HepG2 (cell line): ENCODE results near the gene LDLRAD2. TPM values are rescaled to one million over a fixed set of nuclear protein-coding genes. Genes with fewer than 3 reads are reported as not detected.
"Not testable (repeated sequence)": the region's sequence is repeated elsewhere in the genome, so short reads cannot be mapped to it uniquely, and the experiment has no call there.

Source experiments
- ATAC-seq: fragments of 200-7000 bp; cut with Tn5 transposase; 3 replicates; pipeline ENCODE4 v1.9.1; 2020; ENCODE audit warnings: mild to moderate bottlenecking, moderate library complexity
- BruUV-seq: library from RNA; stranded (reverse); fragments of 400-500 nt; replicated peaks from 2 replicates; lab custom pipeline; 2021; lab: Mats Ljungman, UMichigan
- CTCF ChIA-PET: fragments of 300-600 bp; formaldehyde crosslinking; extraction: SDS; loops from one replicate; lab custom pipeline; 2021; ENCODE audit warnings: low total read pairs, inconsistent platforms, low intra/inter-chr PET ratio; lab: Yijun Ruan, JAX
- POLR2A ChIA-PET: fragments of 350-600 bp; sonication (Branson Sonifier 250); formaldehyde crosslinking; loops from one replicate; lab custom pipeline; 2020; ENCODE audit warnings: antibody characterized with exemption, inconsistent platforms; lab: Yijun Ruan, JAX
- DNase-seq: peaks from one replicate; pipeline ENCODE4 v3.0.0-alpha.2; 2015; ENCODE audit warnings: low spot score
- FAIRE-seq: peaks from 3 replicates; lab custom pipeline; 2011; peaks lifted over from hg19 to GRCh38; lab: Jason Lieb, UNC
- H2AFZ ChIP-seq: one replicate; pipeline ENCODE4 v1.6.1; 2011; ENCODE audit warnings: low read length, inconsistent platforms
- H3K27ac ChIP-seq: fragments of 300-600 bp; 3 replicates; pipeline ENCODE4 v1.8.0; 2011; ENCODE audit warnings: mixed run types, mild to moderate bottlenecking, mixed read lengths, low read length, inconsistent platforms; ENCODE audit not compliant: insufficient read depth; ENCODE audit errors: extremely low read length
- H3K27me3 ChIP-seq, 2 experiments: fragments of 200-600 bp in 1 of 2; 2 replicates in 1 of 2; 3 replicates in 1 of 2; pipeline versions ENCODE4 v1.6.0 to v1.8.0; 2011; ENCODE audit warnings: low read length in 2 of 2, mild to moderate bottlenecking in 2 of 2, moderate library complexity in 2 of 2, inconsistent platforms in 1 of 2; ENCODE audit not compliant: insufficient read depth in 2 of 2, control insufficient read depth in 1 of 2
- H3K36me3 ChIP-seq, 2 experiments: fragments of 200-600 bp in 1 of 2; replicated peaks in 1 of 2; 2 replicates in 1 of 2; 3 replicates in 1 of 2; pipeline versions ENCODE4 v1.5.1 to v1.8.0; 2011; ENCODE audit warnings: low read length in 2 of 2, inconsistent platforms in 1 of 2; ENCODE audit not compliant: insufficient read depth in 2 of 2, control insufficient read depth in 1 of 2
- H3K4me1 ChIP-seq: 2 replicates; pipeline ENCODE4 v1.5.1; 2012; ENCODE audit warnings: low read length, inconsistent platforms; ENCODE audit not compliant: insufficient read depth
- H3K4me2 ChIP-seq: 2 replicates; pipeline ENCODE4 v1.6.0; 2011; ENCODE audit warnings: low read depth, low read length, inconsistent platforms
- H3K4me3 ChIP-seq, 3 experiments: fragments of 200-600 bp in 1 of 3; sonication (generic), shearing (Covaris generic) in 1 of 3; replicated peaks in 1 of 3; 2 replicates each; pipeline ENCODE4 v1.5.1; 2011 to 2016; ENCODE audit warnings: low read length in 3 of 3, inconsistent platforms in 2 of 3, low read depth in 2 of 3, mild to moderate bottlenecking in 2 of 3, control low read depth in 1 of 3, mixed read lengths in 1 of 3; ENCODE audit not compliant: insufficient read depth in 1 of 3
- H3K79me2 ChIP-seq: one replicate; pipeline ENCODE4 v1.6.1; 2011; ENCODE audit warnings: low read length, inconsistent platforms; ENCODE audit not compliant: insufficient read depth
- H3K9ac ChIP-seq: 2 replicates; pipeline ENCODE4 v1.6.0; 2011; ENCODE audit warnings: mild to moderate bottlenecking, low read depth, low read length, inconsistent platforms; ENCODE audit not compliant: insufficient read depth
- H3K9me3 ChIP-seq: 2 replicates; pipeline ENCODE4 v1.5.1; 2012; ENCODE audit warnings: mild to moderate bottlenecking, low read length
- H4K20me1 ChIP-seq: 2 replicates; pipeline ENCODE4 v1.6.0; 2011; ENCODE audit warnings: inconsistent platforms, mild to moderate bottlenecking, low read length, moderate library complexity; ENCODE audit not compliant: insufficient read depth
- GATA4 ChIP-seq: sonication (generic); IDR thresholded peaks from 2 replicates; pipeline ENCODE4 v1.6.1; 2016; ENCODE audit warnings: antibody characterized with exemption, low read depth, borderline replicate concordance
- GPN1 ChIP-seq: sonication (generic); formaldehyde crosslinking; IDR thresholded peaks from 2 replicates; pipeline ENCODE4 v1.5.1; 2020; ENCODE audit warnings: missing genetic modification reagents, borderline replicate concordance
- NKX3-1 ChIP-seq: sonication (generic); formaldehyde crosslinking; IDR thresholded peaks from 2 replicates; pipeline ENCODE4 v1.5.0; 2020; ENCODE audit warnings: missing genetic modification reagents
- RFX5 ChIP-seq: IDR thresholded peaks from 2 replicates; pipeline ENCODE4 v1.6.1; 2011; ENCODE audit warnings: low read depth, low read length, improper control_type of control experiment
- ZNF746 ChIP-seq: sonication (generic); formaldehyde crosslinking; IDR thresholded peaks from 2 replicates; pipeline ENCODE4 v1.8.0; 2022; ENCODE audit warnings: mild to moderate bottlenecking, missing genetic modification reagents
- ZZZ3 ChIP-seq: sonication (generic); formaldehyde crosslinking; IDR thresholded peaks from 2 replicates; pipeline ENCODE4 v1.4.0; 2020; ENCODE audit warnings: missing genetic modification reagents, mild to moderate bottlenecking, borderline replicate concordance
- WGBS: methylation state at CpG from one replicate; pipeline ENCODE4 v1.1.6; 2017; ENCODE audit warnings: low lambda C conversion rate; 5-methylcytosine and 5-hydroxymethylcytosine counted together
- in situ Hi-C: cut with HindIII; loops from 2 replicates; pipeline ENCODE4 v1.10.0; 2017; ENCODE audit warnings: low pct_unique_long_range_greater_than_20kb; ENCODE audit not compliant: extremely low pct_ligation_motif_present
- intact Hi-C: fragments of 100-400 bp; cut with micrococcal nuclease; formaldehyde crosslinking; loops from one replicate; pipeline ENCODE4 v1.10.0; 2022; ENCODE audit not compliant: unreplicated experiment
- polyA plus RNA-seq, 8 experiments: library from polyadenylated mRNA; depleted of rRNA in 3 of 8; stranded (reverse) in 7 of 8; unstranded in 1 of 8; fragments of >200 nt; fragmentation: Illumina TruSeq in 4 of 8; extraction: Trizol in 4 of 8; gene quantifications; 2 replicates each; pipeline versions ENCODE4 v1.2.1 to v1.2.3, GENCODE V29; 2011 to 2016; ENCODE audit warnings: low read depth in 4 of 8, missing spikeins in 1 of 8, mixed read lengths in 1 of 8; ENCODE audit not compliant: insufficient read depth in 1 of 8
- total RNA-seq, 5 experiments: library from RNA; depleted of rRNA; stranded (reverse); fragments of >200 nt; fragmentation: Illumina TruSeq; extraction: Trizol; gene quantifications; 2 replicates each; pipeline ENCODE4 v1.2.3, GENCODE V29; 2016; ENCODE audit warnings: low read depth in 1 of 5

Gene LDLRAD2
- total and polyA plus RNA-seq, 2 of the 13 experiments (the other 11 are each of a cell fraction or from before 2014, with no cell fraction given) = not detected

- BruUV-seq = no TSS peak
- 100% methylated on average over 5 of the region's 7 CpGs for WGBS
- H3K9me3 ChIP-seq = no peaks in the 10 kb centered on the region
- no peaks in the 10 kb centered on the region for H3K79me2 ChIP-seq
- no peak overlapping the region for H3K27ac ChIP-seq
- DNase-seq = no peak
- peaks cover 13 to 23% of the 10 kb centered on the region in 2 experiments; a peak in 4 of 5 replicates for H3K36me3 ChIP-seq
- no peak for ATAC-seq
- H3K4me2 ChIP-seq = no peak overlapping the region
- POLR2A ChIA-PET = no interaction called here
- H3K27me3 ChIP-seq = no peaks in the 10 kb centered on the region
- no peak overlapping the region for H3K9ac ChIP-seq
- no peak overlapping the region for H3K4me3 ChIP-seq
- intact Hi-C loops = no loop called here
- no peaks in the 10 kb centered on the region for H3K4me1 ChIP-seq
- in situ Hi-C loops = no loop called here
- no peak overlapping the region for H2AFZ ChIP-seq
- TF ChIP-seq ZZZ3 (CRISPR knock-in tag) (no peak), GATA4 (no peak), ZNF746 (CRISPR knock-in tag) (no peak), RFX5 (no peak), NKX3-1 (CRISPR knock-in tag) (no peak), GPN1 (no peak)
- TF ChIP-seq, all 625 proteins: peak for 0
- FAIRE-seq = no peak
- no peaks in the 10 kb centered on the region for H4K20me1 ChIP-seq
- CTCF ChIA-PET = no interaction called here
Measured at GRCh38 chr1:21825393-21825792, 13.3 kb downstream of the LDLRAD2 start.

- DNase-seq, H2AFZ ChIP-seq, H4K20me1 ChIP-seq, FAIRE-seq, CTCF ChIA-PET, intact Hi-C loops, H3K4me3 ChIP-seq, H3K9ac ChIP-seq, H3K27ac ChIP-seq, POLR2A ChIA-PET, ATAC-seq, H3K4me2 ChIP-seq, in situ Hi-C loops, H3K79me2 ChIP-seq, BruUV-seq, H3K9me3 ChIP-seq, H3K27me3 ChIP-seq, H3K4me1 ChIP-seq: not testable (repeated sequence)
- peaks cover 17 to 23% of the 10 kb centered on the region in 2 experiments; a peak in 4 of 5 replicates for H3K36me3 ChIP-seq
- 98% methylated on average over 10 of the region's 10 CpGs for WGBS
Measured at GRCh38 chr1:21826694-21827093, 14.6 kb downstream of the LDLRAD2 start.
